ENCODE results near the gene PWWP3B.
"Not testable (repeated sequence)": the region's sequence is repeated elsewhere in the genome, so short reads cannot be mapped to it uniquely, and the experiment has no call there.

PWWP3B gene

DNA sequence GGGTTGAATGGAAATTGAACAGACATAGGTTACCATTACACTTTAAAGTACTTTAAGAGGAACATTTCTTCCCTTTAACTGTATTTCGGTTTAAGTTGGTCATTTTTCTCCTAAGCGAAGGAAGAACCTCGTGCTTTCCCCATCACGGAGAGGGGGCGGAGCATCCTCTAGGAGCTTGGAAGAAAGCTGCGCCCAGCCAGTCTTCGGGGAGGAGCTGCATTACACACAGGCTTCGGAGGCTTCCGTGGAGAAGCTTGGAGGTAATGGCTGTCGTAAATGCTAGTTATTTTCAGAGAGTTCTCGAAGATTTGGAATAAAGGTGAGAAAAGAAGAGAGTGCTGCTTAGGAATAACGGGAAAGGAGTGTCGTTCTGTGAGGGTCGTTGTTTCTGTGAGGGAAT lies at the start of gene PWWP3B:
TSS of gene PWWP3B (plus strand) at position 199 of the 400 bp plus-strand sequence. CDS start 37,128 bp downstream, outside the sequence.
- DNase-seq (ENCODE audit: low read depth) = peak; percentile 2

- no peak for DNase-seq (ENCODE audit: low read depth)
Measured at GRCh38 chrX:106139048-106139447, 29.1 kb upstream of the PWWP3B start.

GRCh38 chrX:106144755-106145639 lies 23.1 kb upstream of the PWWP3B start:
- no peak for DNase-seq (ENCODE audit: low read depth)

DNA sequence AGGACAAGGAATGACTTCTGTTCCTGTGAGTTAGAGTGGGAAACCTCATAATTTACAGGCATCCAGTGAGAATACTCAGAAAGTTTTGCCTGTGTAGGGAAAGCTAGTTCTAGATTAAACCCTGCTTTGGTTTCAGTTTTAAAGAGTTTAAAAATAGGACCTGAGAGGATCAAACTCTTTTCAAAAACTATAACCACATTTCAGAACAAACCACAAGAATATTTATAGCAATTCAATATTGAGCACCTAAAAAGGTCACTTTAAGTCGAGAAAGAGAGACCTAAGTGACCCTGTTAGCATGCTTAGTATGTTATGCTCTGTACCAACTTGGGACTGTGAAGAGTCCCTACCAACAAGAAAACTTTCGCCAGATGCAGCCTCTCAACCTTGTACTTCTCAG lies 17.4 kb upstream of the PWWP3B start:
- no peak for DNase-seq (ENCODE audit: low read depth)

DNA sequence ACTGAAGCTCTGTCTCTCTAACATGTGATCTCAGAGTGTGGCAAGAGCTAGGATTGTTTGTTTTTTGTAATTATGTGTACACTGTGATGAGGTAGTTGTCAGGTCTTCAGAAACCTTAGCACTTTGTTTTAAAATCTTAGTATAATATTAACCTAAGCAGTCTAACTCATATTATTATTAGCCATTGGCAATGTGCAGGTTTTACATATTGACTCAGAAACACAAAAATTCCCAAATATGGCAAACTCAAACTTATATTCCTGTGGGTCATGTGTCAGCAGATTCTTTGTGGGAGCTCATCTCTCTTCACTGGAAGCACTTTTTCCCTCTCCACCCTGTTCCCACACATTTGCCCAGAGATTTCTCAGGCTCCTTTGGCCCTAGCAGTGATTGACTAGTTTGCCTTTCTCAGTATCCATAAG lies 8.2 kb upstream of the PWWP3B start:
- DNase-seq (ENCODE audit: low read depth) = no peak

DNA sequence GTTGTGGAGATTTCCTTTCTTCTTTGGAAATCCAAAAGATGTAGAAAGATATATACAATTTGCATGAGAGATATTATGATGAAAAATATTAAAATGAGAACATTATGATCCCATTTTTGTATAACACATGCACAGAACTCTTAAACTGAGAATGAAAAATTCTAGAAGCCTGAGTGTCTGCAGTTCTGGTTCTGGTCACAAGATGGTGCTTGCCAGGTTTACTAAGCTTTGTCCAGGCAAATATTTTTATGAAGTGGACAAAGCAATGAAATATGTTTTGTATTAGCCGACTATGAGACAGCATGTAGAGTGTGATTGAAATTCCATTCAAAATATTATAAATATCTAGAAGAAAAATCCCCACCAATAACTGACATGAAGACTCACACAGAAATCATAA lies 2.2 kb downstream of the PWWP3B start:
- peak; percentile 4 for DNase-seq (ENCODE audit: low read depth)

DNA sequence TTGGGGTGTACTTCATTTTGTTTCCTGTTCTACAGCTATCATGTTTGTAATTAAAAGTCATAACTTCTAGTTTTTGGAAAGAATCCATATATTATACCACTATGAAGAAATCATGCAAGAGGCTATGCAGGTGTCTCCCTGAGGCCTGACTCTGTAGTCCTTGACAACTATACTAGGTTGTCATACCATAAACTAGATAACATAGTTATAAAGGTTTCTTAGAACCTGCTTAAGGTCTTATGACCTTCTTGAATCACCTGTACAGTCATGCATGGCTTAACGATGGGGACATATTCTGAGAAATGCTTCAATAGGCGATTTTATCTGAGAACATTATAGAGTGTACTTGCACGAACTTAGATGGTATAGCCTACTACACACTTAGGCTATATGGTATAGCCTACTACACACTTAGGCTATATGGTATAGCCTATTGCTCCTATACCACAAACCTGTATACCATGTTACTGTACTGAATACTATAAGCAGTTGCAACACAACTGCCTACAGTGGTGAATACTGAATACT lies 3.3 kb downstream of the PWWP3B start:
- DNase-seq (ENCODE audit: low read depth) = no peak

GRCh38 chrX:106177106-106177981 lies 9.2 kb downstream of the PWWP3B start:
- DNase-seq (ENCODE audit: low read depth) = peak; percentile 9

DNA sequence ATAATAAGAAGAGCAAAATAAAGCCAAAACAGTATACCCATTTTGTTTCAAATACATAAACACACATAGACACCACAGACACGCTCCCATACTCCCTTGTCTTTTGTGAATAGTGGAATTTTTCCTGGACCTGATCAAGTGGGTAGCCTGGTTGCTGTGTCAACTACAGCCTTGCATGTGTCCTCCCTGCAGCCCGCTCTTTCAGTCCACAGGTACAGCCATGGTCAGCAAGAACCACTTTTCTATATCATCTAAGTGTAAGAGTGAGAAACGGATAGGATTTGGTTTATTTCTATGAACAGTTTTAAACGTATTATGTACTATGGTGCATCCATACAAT lies 9.8 kb downstream of the PWWP3B start:
- no peak for DNase-seq (ENCODE audit: low read depth)

GRCh38 chrX:106178826-106179225 lies 10.7 kb downstream of the PWWP3B start:
- DNase-seq (ENCODE audit: low read depth) = no peak

DNA sequence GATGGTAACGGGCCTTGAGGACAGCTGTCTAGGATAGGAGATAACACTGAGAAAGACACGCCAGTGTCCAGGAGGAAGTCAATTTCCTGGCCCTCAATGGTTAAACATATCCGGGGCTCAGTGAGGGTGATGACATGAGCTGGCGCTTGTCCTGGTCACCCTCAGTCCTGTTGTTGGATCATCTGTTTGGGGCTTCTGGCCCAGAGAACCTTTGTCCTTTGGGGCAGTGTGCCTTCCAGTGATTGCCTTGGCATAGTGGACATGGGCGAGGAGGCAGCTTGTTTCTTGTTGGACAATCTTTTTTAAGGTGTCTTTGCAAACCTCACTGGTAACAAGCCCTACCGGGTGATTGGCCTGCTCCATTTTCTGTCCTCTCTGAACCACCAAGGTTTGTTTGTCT lies 15.6 kb downstream of the PWWP3B start:
- not testable (repeated sequence) for DNase-seq (ENCODE audit: low read depth)

DNA sequence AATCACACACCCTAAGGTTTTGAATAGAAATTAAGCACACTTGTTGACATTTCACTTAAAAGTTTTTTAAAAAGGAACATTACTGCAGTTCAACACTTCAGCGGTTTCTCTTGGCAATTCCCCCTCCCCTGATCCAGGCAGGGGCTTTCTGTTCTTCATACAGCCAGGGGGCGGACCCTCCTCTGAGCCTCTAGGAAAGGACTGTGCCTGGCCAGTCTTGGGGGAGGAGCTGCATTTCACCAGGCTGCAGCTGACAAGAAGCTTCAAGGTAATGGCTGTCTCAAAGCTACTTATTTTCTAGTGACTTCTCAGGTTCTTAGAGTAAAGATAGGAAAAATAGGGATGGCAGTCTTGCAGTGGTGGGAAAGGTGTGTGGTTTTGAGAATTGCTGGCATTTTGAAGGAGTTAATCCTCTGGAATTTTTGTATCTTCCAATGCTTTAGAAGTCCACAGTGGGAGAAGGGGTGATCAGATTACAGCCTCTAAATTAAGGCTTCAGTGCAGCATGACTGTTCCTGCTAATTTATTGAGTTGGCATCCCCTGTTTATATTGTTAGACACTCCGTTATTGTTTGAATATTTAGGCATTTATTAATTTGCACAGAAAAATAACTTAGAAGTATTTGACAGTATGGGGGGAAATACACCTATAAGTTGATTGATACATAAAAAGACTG lies 33.5 kb downstream of the PWWP3B start:
- no peak for DNase-seq (ENCODE audit: low read depth)

GRCh38 chrX:106203315-106203714 lies 35.2 kb downstream of the PWWP3B start:
- no peak for DNase-seq (ENCODE audit: low read depth)

DNA sequence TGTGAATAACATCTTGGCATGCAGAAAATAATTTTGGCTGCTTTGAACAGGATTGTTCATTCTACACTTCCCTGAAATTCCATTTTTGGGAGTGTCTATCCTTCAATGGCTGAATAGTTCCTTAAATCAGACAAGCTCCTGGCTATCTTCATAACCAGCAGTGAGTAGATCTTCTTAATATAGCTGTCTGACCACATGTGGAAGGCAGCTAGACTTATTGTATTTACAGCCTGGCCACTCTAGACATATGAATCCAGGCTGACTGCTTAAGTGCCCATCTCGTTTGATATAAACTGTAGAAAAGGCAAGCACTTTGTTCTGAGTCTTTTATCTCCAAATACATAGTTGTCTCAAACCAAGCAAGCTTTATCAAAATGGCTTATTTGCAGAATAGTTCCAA lies 40.0 kb downstream of the PWWP3B start:
- no peak for DNase-seq (ENCODE audit: low read depth)

Data from fibroblast of the conjunctiva (primary cell).